ENCODE results near the gene SAG. TPM values are rescaled to one million over a fixed set of nuclear protein-coding genes. Genes with fewer than 3 reads are reported as not detected.

The SAG gene
- total and polyA plus RNA-seq, 10 of the 15 experiments (the other 5 are each of a cell fraction or from before 2014, with no cell fraction given), result 0.06 to 0.47 TPM; not detected in 8

- TF ChIP-seq, protein P1, sequence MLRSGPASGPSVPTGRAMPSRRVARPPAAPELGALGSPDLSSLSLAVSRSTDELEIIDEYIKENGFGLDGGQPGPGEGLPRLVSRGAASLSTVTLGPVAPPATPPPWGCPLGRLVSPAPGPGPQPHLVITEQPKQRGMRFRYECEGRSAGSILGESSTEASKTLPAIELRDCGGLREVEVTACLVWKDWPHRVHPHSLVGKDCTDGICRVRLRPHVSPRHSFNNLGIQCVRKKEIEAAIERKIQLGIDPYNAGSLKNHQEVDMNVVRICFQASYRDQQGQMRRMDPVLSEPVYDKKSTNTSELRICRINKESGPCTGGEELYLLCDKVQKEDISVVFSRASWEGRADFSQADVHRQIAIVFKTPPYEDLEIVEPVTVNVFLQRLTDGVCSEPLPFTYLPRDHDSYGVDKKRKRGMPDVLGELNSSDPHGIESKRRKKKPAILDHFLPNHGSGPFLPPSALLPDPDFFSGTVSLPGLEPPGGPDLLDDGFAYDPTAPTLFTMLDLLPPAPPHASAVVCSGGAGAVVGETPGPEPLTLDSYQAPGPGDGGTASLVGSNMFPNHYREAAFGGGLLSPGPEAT (IDR thresholded peaks at IDR 0.05; ENCODE audit: low read depth), result no peak
- TF ChIP-seq NKRF (conservative IDR thresholded peaks at IDR 0.05), result no peak
- TF ChIP-seq HCFC1 (IDR thresholded peaks at IDR 0.05; ENCODE audit: low read length), result no peak
- TF ChIP-seq PRDM15 (CRISPR knock-in tag; IDR thresholded peaks at IDR 0.05), result no peak
- no peak for TF ChIP-seq SMARCA5 (IDR thresholded peaks at IDR 0.05)
- TF ChIP-seq, protein P2, sequence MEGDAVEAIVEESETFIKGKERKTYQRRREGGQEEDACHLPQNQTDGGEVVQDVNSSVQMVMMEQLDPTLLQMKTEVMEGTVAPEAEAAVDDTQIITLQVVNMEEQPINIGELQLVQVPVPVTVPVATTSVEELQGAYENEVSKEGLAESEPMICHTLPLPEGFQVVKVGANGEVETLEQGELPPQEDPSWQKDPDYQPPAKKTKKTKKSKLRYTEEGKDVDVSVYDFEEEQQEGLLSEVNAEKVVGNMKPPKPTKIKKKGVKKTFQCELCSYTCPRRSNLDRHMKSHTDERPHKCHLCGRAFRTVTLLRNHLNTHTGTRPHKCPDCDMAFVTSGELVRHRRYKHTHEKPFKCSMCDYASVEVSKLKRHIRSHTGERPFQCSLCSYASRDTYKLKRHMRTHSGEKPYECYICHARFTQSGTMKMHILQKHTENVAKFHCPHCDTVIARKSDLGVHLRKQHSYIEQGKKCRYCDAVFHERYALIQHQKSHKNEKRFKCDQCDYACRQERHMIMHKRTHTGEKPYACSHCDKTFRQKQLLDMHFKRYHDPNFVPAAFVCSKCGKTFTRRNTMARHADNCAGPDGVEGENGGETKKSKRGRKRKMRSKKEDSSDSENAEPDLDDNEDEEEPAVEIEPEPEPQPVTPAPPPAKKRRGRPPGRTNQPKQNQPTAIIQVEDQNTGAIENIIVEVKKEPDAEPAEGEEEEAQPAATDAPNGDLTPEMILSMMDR (IDR thresholded peaks at IDR 0.05 in 2 of 3, conservative IDR thresholded peaks at IDR 0.05 in 1 of 3; ENCODE audit: control insufficient read depth in 2 of 3, extremely low read depth in 1 of 3, insufficient read depth in 1 of 3, low read depth in 3 of 3, low read length in 3 of 3), result no peak
- TF ChIP-seq RBBP5 (conservative IDR thresholded peaks at IDR 0.05), result no peak
- no peak for TF ChIP-seq MTA2 (IDR thresholded peaks at IDR 0.05; ENCODE audit: low read depth)
- no peak for TF ChIP-seq KDM1A (IDR thresholded peaks at IDR 0.05; ENCODE audit: borderline replicate concordance)
- no peak for TF ChIP-seq CHD1 (IDR thresholded peaks at IDR 0.05; ENCODE audit: low read depth, low read length)
- peak; percentile 44; the same call in 1 of the 2 replicates for TF ChIP-seq TCF7 (IDR thresholded peaks at IDR 0.05; ENCODE audit: borderline replicate concordance)
- TF ChIP-seq CBFB (IDR thresholded peaks at IDR 0.05; ENCODE audit: low read depth), result no peak
- TF ChIP-seq JUNB (IDR thresholded peaks at IDR 0.05), result no peak
- no peak for TF ChIP-seq SRF (IDR thresholded peaks at IDR 0.05; ENCODE audit: low read depth in 2 of 2, low read length in 2 of 2)
- 0 out of 2 replicates have a peak, but pooled peaks have one; percentile 3 for TF ChIP-seq RAD21 (IDR thresholded peaks at IDR 0.05; ENCODE audit: insufficient read depth, low read depth, low read length)
- no peak for TF ChIP-seq WRNIP1 (IDR thresholded peaks at IDR 0.05; ENCODE audit: borderline replicate concordance, low read depth, low read length)
- no peak for TF ChIP-seq BRCA1 (IDR thresholded peaks at IDR 0.05; ENCODE audit: low read depth, low read length)
- TF ChIP-seq SREBF1 (IDR thresholded peaks at IDR 0.05; ENCODE audit: low read length), result no peak
- TF ChIP-seq, protein P3, sequence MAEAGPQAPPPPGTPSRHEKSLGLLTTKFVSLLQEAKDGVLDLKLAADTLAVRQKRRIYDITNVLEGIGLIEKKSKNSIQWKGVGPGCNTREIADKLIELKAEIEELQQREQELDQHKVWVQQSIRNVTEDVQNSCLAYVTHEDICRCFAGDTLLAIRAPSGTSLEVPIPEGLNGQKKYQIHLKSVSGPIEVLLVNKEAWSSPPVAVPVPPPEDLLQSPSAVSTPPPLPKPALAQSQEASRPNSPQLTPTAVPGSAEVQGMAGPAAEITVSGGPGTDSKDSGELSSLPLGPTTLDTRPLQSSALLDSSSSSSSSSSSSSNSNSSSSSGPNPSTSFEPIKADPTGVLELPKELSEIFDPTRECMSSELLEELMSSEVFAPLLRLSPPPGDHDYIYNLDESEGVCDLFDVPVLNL (IDR thresholded peaks at IDR 0.05; ENCODE audit: low read depth, low read length), result no peak
- TF ChIP-seq CREM (IDR thresholded peaks at IDR 0.05; ENCODE audit: low read depth), result peak; percentile 7; the same call in 1 of the 2 replicates
- no peak for TF ChIP-seq PAX8 (IDR thresholded peaks at IDR 0.05)
These were observed 78.0 kb downstream of the SAG start (continued) for GRCh38 chr2:233385489-233386044.
